Tibial nerve (tissue), 4 donors: Measurements from ENCODE around the gene IMPDH1.

ENCODE experiments used
- CTCF ChIP-seq, 5 experiments: fragments of 200-600 bp in 3 of 5; fragments of 450-650 bp in 2 of 5; sonication (generic) in 3 of 5; IDR thresholded peaks; one replicate each; pipeline ENCODE4 v1.5.1; 2016 to 2019; ENCODE audit warnings: antibody characterized with exemption in 5 of 5, mild to moderate bottlenecking in 3 of 5, moderate library complexity in 2 of 5
- EP300 ChIP-seq, 2 donors: sonication (generic); formaldehyde crosslinking; IDR thresholded peaks; one replicate each; pipeline ENCODE4 v1.6.1; 2017; ENCODE audit warnings: antibody characterized with exemption in 2 of 2, mild to moderate bottlenecking in 1 of 2
- POLR2A ChIP-seq, 2 donors: fragments of 450-650 bp; IDR thresholded peaks; one replicate each; pipeline ENCODE4 v1.6.1; 2017; ENCODE audit warnings: antibody characterized with exemption in 2 of 2, mild to moderate bottlenecking in 2 of 2, moderate library complexity in 2 of 2

- no peak for TF ChIP-seq EP300 (IDR thresholded peaks at IDR 0.05)
- TF ChIP-seq CTCF (IDR thresholded peaks at IDR 0.05), result no peak
- no peak for TF ChIP-seq POLR2A (IDR thresholded peaks at IDR 0.05)
Measured at GRCh38 chr7:128448751-128449302, 39.0 kb upstream of the IMPDH1 start.
